Measurements from ENCODE around the gene TNS1. TPM values are rescaled to one million over a fixed set of nuclear protein-coding genes. Genes with fewer than 3 reads are reported as not detected.

The TNS1 gene
- total RNA-seq, 1 experiment from 2014 or later = 6.2 TPM

- Histone ChIP-seq H2AFZ (ENCODE audit: low read depth, low read length, poor library complexity, severe bottlenecking) (no peak overlapping the region), H3K4me3 (replicated peaks in 1 of 2; ENCODE audit: low read depth in 1 of 2, low read length in 2 of 2) (no peak overlapping the region), H4K20me1 (ENCODE audit: insufficient read depth) (no peaks in the 10 kb centered on the region), H3K27me3 (ENCODE audit: insufficient read depth, low read length) (no peaks in the 10 kb centered on the region), H3K4me1 (ENCODE audit: control insufficient read depth in 1 of 2, insufficient read depth in 2 of 2, low read length in 2 of 2) (peaks cover 12 to 28% of the 10 kb centered on the region in 2 experiments), H3K9me2 (ENCODE audit: insufficient read depth) (no peaks in the 10 kb centered on the region), H3K9ac (ENCODE audit: low read length) (no peak overlapping the region), H3K27ac (ENCODE audit: low read depth, low read length) (no peak overlapping the region), H3K79me2 (ENCODE audit: insufficient read depth, low read length) (no peaks in the 10 kb centered on the region), H3K4me2 (ENCODE audit: low read length) (no peak overlapping the region), H3K36me3 (ENCODE audit: control insufficient read depth in 1 of 2, insufficient read depth in 2 of 2, low read length in 2 of 2) (no peaks in the 10 kb centered on the region), H3K9me3 (ENCODE audit: control insufficient read depth in 1 of 2, insufficient read depth in 1 of 2, low read depth in 1 of 2, low read length in 2 of 2) (no peaks in the 10 kb centered on the region)
- ChIA-PET POLR2A (no interaction called here), CTCF (interaction anchor here (1.5 kb wide), 1 partner anchor 70 kb away, joined by 4 read pairs; no protein-coding TSS in a partner anchor), RAD21 (ENCODE audit: low non-redundant PET in 1 of 2, low total read pairs in 2 of 2, uncharacterized antibody in 2 of 2, unreplicated experiment in 2 of 2) (no interaction called here)
- no peak for DNase-seq (ENCODE audit: low read depth, low spot score)
- TF ChIP-seq CBX3 (IDR thresholded peaks at IDR 0.05; ENCODE audit: low read depth) = no peak
- TF ChIP-seq EZH2phosphoT487 (IDR thresholded peaks at IDR 0.05; ENCODE audit: borderline replicate concordance) = no peak
- TF ChIP-seq POLR2AphosphoS5 (IDR thresholded peaks at IDR 0.05; ENCODE audit: low read depth, low read length) = no peak
- TF ChIP-seq RAD21 (IDR thresholded peaks at IDR 0.05; ENCODE audit: low read depth) = no peak
- no peak for TF ChIP-seq SIN3A (IDR thresholded peaks at IDR 0.05; ENCODE audit: low read depth)
- TF ChIP-seq ATF3 (IDR thresholded peaks at IDR 0.05) = no peak
- TF ChIP-seq ZFX (IDR thresholded peaks at IDR 0.05) = no peak
- TF ChIP-seq ELF1 (IDR thresholded peaks at IDR 0.05; ENCODE audit: borderline replicate concordance, low read depth) = no peak
- TF ChIP-seq CTCF (IDR thresholded peaks at IDR 0.05 in 2 of 3, conservative IDR thresholded peaks at IDR 0.05 in 1 of 3; ENCODE audit: borderline replicate concordance in 1 of 3, insufficient read depth in 1 of 3, low read depth in 2 of 3, low read length in 2 of 3) = no peak
- TF ChIP-seq FOSL1 (IDR thresholded peaks at IDR 0.05; ENCODE audit: low read depth) = no peak
- no peak for TF ChIP-seq EGR1 (IDR thresholded peaks at IDR 0.05; ENCODE audit: low read depth)
- TF ChIP-seq EZH2 (IDR thresholded peaks at IDR 0.05) = no peak
- no peak for TF ChIP-seq JUND (IDR thresholded peaks at IDR 0.05)
- TF ChIP-seq POLR2A (IDR thresholded peaks at IDR 0.05; ENCODE audit: borderline replicate concordance, extremely low read depth, insufficient read depth, insufficient read length) = no peak
- TF ChIP-seq SRF (IDR thresholded peaks at IDR 0.05; ENCODE audit: low read depth) = no peak
- no peak for TF ChIP-seq TCF7L2 (IDR thresholded peaks at IDR 0.05; ENCODE audit: borderline replicate concordance, extremely low read depth, insufficient read depth, insufficient read length)
- TF ChIP-seq ZNF274 (IDR thresholded peaks at IDR 0.05; ENCODE audit: low read depth, low read length) = no peak
- intact Hi-C loops (cut with micrococcal nuclease) = no loop called here
- ATAC-seq = no peak
- no TSS peak for BruUV-seq (replicated peaks)
Observed at GRCh38 chr2:217856159-217856558, 146.6 kb downstream of the TNS1 start.

Data from HCT116 (cell line).